ENCODE data around the gene CNR2.

DNA sequence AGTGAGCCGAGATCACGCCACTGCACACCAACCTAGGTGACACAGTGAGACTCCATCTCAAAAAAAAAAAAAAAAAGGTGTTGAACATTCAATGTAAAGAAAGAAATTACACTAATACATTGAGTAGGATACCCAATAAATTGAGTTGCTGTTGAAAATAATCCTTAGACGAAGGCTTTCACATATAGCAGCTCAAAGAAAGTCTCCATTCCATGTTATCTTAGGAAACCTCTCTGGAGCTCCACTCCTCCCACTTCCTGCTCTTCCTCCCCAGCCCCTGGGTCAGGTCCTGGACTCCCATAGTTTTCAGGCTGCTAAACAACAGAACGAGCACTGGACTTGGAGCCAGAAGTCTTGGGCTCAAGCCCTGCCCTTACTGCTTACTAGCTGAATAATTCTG, 15.6 kb upstream of the CNR2 start:
- TF ChIP-seq, protein P1, sequence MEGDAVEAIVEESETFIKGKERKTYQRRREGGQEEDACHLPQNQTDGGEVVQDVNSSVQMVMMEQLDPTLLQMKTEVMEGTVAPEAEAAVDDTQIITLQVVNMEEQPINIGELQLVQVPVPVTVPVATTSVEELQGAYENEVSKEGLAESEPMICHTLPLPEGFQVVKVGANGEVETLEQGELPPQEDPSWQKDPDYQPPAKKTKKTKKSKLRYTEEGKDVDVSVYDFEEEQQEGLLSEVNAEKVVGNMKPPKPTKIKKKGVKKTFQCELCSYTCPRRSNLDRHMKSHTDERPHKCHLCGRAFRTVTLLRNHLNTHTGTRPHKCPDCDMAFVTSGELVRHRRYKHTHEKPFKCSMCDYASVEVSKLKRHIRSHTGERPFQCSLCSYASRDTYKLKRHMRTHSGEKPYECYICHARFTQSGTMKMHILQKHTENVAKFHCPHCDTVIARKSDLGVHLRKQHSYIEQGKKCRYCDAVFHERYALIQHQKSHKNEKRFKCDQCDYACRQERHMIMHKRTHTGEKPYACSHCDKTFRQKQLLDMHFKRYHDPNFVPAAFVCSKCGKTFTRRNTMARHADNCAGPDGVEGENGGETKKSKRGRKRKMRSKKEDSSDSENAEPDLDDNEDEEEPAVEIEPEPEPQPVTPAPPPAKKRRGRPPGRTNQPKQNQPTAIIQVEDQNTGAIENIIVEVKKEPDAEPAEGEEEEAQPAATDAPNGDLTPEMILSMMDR (IDR thresholded peaks at IDR 0.05) = no peak
- TF ChIP-seq POLR2AphosphoS5 (IDR thresholded peaks at IDR 0.05) (no peak), POLR2A (IDR thresholded peaks at IDR 0.05) (no peak)
